Adrenal gland (tissue), 19 donors: ENCODE results near the gene AGBL3. TPM values are rescaled to one million over a fixed set of nuclear protein-coding genes. Genes with fewer than 3 reads are reported as not detected.

ENCODE experiments used
- DNase-seq, 7 donors: peaks; one replicate each; pipeline ENCODE4 v3.0.0-alpha.2; 2019 to 2020
- H3K27ac ChIP-seq, 5 donors: fragments of 200-600 bp; sonication (generic) in 4 of 5; 1 replicate in 3 of 5; 2 replicates in 2 of 5; pipeline versions ENCODE4 v1.5.1 to v1.8.0; 2016 to 2020; ENCODE audit warnings: mild to moderate bottlenecking in 1 of 5
- H3K27me3 ChIP-seq: fragments of 200-600 bp; 2 replicates; pipeline ENCODE4 v1.8.0; 2021
- H3K36me3 ChIP-seq, 2 donors: fragments of 200-600 bp; replicated peaks in 1 of 2; 1 replicate in 1 of 2; 2 replicates in 1 of 2; pipeline versions ENCODE4 v1.5.1 to v1.8.0; 2018 to 2022
- H3K4me1 ChIP-seq, 2 donors: fragments of 200-600 bp; replicated peaks in 1 of 2; 1 replicate in 1 of 2; 2 replicates in 1 of 2; pipeline versions ENCODE4 v1.5.1 to v1.8.0; 2018 to 2021
- H3K4me3 ChIP-seq, 4 donors: fragments of 200-600 bp; sonication (generic) in 3 of 4; one replicate each; pipeline ENCODE4 v1.5.1; 2016 to 2018
- H3K9me3 ChIP-seq, 3 donors: fragments of 200-600 bp; sonication (generic) in 1 of 3; replicated peaks in 1 of 3; 1 replicate in 2 of 3; 2 replicates in 1 of 3; pipeline versions ENCODE4 v1.5.1 to v1.8.0; 2016 to 2021
- CTCF ChIP-seq, 6 experiments: fragments of 450-650 bp in 4 of 6; fragments of 200-600 bp in 2 of 6; sonication (generic) in 1 of 6; IDR thresholded peaks; 1 replicate in 5 of 6; 2 replicates in 1 of 6; pipeline versions ENCODE4 v1.5.1 to v1.8.0; 2016 to 2021; ENCODE audit warnings: antibody characterized with exemption in 6 of 6, mild to moderate bottlenecking in 2 of 6, moderate library complexity in 1 of 6
- POLR2A ChIP-seq, 2 donors: fragments of 450-650 bp; IDR thresholded peaks; one replicate each; pipeline ENCODE4 v1.6.1; 2017; ENCODE audit warnings: antibody characterized with exemption in 2 of 2, mild to moderate bottlenecking in 2 of 2, moderate library complexity in 1 of 2
- WGBS, 4 donors: extraction: QIAGEN DNeasy Blood & Tissue Kit in 2 of 4; methylation state at CpG; one replicate each; pipeline versions ENCODE4 v1.1.5 to v1.1.7; 2013 to 2017; 5-methylcytosine and 5-hydroxymethylcytosine counted together
- intact Hi-C, 2 donors: fragments of 100-400 bp; cut with DNase I; formaldehyde crosslinking; loops; one replicate each; pipeline versions ENCODE4 v1.14.1 to v1.15.0; 2022 to 2023
- long read RNA-seq, 10 donors: library from polyadenylated mRNA in 3 of 10; unstranded in 2 of 10; stranded (forward) in 1 of 10; transcript quantifications; one replicate each; pipeline ENCODE4 v2.0.0 and lab custom pipeline, GENCODE V29; 2021 to 2026
- polyA plus RNA-seq, 3 donors: library from polyadenylated mRNA; stranded (reverse); fragments of 200-250 nt in 2 of 3; fragments of 350-450 nt in 1 of 3; fragmentation: Illumina TruSeq in 1 of 3; extraction: RNeasy Lipid Tissue Mini Kit (QIAGEN cat#74804) in 1 of 3; gene quantifications; one replicate each; pipeline ENCODE4 v1.2.3, GENCODE V29; 2013 to 2014
- total RNA-seq, 9 donors: library from RNA; depleted of rRNA in 4 of 9; stranded (reverse); fragments of >200 nt in 4 of 9; fragments of 120-200 nt in 1 of 9; fragmentation: NEBNext Ultra II Directional in 1 of 9; extraction: Animal tissue kit (Norgen Biotek cat#: 25700) in 1 of 9; gene quantifications; one replicate each; pipeline versions ENCODE4 v1.1.0 to v1.2.4, GENCODE V29; 2013 to 2023
- donor health status: healthy with polysubstance abuse.
- donor health status: Bipolar disorder and iron deficiency.
- donor health status: DM: yes; HTN: yes; CAD: no.
- donor health status: DM: no; HTN: no; CAD: no.
- donor health status: DM: no; HTN: no; CAD: no.
- donor health status: DM: yes; HTN: yes; CAD: no.

The AGBL3 gene
- total RNA-seq (1 to 10 TPM in 7 of 9 donors, under 1 TPM in 2; 0.28 to 7.3 (median 2.0) TPM), polyA plus RNA-seq (1 to 10 TPM in 2 of 3 donors, under 1 TPM in 1; 0.97 to 2.0 (median 1.2) TPM)
- long read RNA-seq, donor 1 = 0 reads
- long read RNA-seq, donor 2 = 0 reads
- long read RNA-seq, donor 3 = 0 reads
- long read RNA-seq, donor 4, partial matches to known transcripts = 0 of 4 reads
- long read RNA-seq, donor 4, other reads (novel, unspliced or antisense) = 4 of 4 reads
- long read RNA-seq, donor 5, partial matches to known transcripts = 1 of 8 reads
- long read RNA-seq, donor 5, other reads (novel, unspliced or antisense) = 6 of 8 reads
- long read RNA-seq, donor 6, partial matches to known transcripts = 0 of 1 reads
- long read RNA-seq, donor 6, other reads (novel, unspliced or antisense) = 1 of 1 reads
- long read RNA-seq, donor 7 = 0 reads
- long read RNA-seq, donor 8 = 0 reads
- long read RNA-seq, donor 9 = 0 reads
- long read RNA-seq, donor 10 = 0 reads

- intact Hi-C loops = loop anchor here in 1 of 2 donors (10.0 kb wide), 1 partner anchor 178 kb away; no protein-coding TSS in a partner anchor
- Histone ChIP-seq H3K27ac (peak within 1 kb of the TSS; percentile 36 to 90 (median 78)), H3K4me1 (peaks cover 0 to 19% of the 10 kb centered on the region in 2 donors), H3K4me3 (peak within 1 kb of the TSS; percentile 31 to 78 (median 56)), H3K36me3 (no peaks in the 10 kb centered on the region), H3K27me3 (no peaks in the 10 kb centered on the region), H3K9me3 (no peaks in the 10 kb centered on the region)
- TF ChIP-seq POLR2A (IDR thresholded peaks at IDR 0.05) = peak in 1 of 2 donors; percentile 67
- peak; percentile 15 to 70 (median 58) for TF ChIP-seq CTCF (IDR thresholded peaks at IDR 0.05)
- 0% methylated on average over 13 to 70 of the region's 70 CpGs for WGBS, 4 donors
- DNase-seq = peak; percentile 96 to 99 (median 97)
These were observed at the start of gene AGBL3 for GRCh38 chr7:134986363-134987251. AGBL3 (plus strand) TSS chr7:134986508; CDS start chr7:134987934, 1,426 bp downstream.

GRCh38 chr7:134936893-134937510 lies 49.3 kb upstream of the AGBL3 start:
- Histone ChIP-seq H3K4me3 (no peak overlapping the region), H3K9me3 (no peaks in the 10 kb centered on the region), H3K36me3 (peaks cover 0 to 9% of the 10 kb centered on the region in 2 donors), H3K27me3 (no peaks in the 10 kb centered on the region), H3K4me1 (peaks cover 0 to 10% of the 10 kb centered on the region in 2 donors), H3K27ac (no peak overlapping the region)
- 71 to 78% (median 74%) methylated on average over 3 of the region's 3 CpGs for WGBS, 4 donors
- DNase-seq = no peak
- intact Hi-C loops = no loop called here
- TF ChIP-seq CTCF (IDR thresholded peaks at IDR 0.05) = no peak
- TF ChIP-seq POLR2A (IDR thresholded peaks at IDR 0.05) = no peak

GRCh38 chr7:134938141-134938540 lies 48.2 kb upstream of the AGBL3 start:
- H3K36me3 ChIP-seq = peaks cover 0 to 9% of the 10 kb centered on the region in 2 donors
- H3K4me3 ChIP-seq = no peak overlapping the region
- H3K4me1 ChIP-seq = peaks cover 0 to 10% of the 10 kb centered on the region in 2 donors
- intact Hi-C loops = no loop called here
- 86 to 90% (median 88%) methylated on average over 4 of the region's 4 CpGs for WGBS, 4 donors
- no peaks in the 10 kb centered on the region for H3K9me3 ChIP-seq
- no peak overlapping the region for H3K27ac ChIP-seq
- DNase-seq = no peak
- no peak for TF ChIP-seq CTCF (IDR thresholded peaks at IDR 0.05)
- no peak for TF ChIP-seq POLR2A (IDR thresholded peaks at IDR 0.05)
- no peaks in the 10 kb centered on the region for H3K27me3 ChIP-seq
